ENCODE results near the gene TTC6. TPM values are rescaled to one million over a fixed set of nuclear protein-coding genes. Genes with fewer than 3 reads are reported as not detected.

TTC6 gene
- total RNA-seq, 2 donors from 2014 or later = 8.1 to 11.0 TPM

DNA sequence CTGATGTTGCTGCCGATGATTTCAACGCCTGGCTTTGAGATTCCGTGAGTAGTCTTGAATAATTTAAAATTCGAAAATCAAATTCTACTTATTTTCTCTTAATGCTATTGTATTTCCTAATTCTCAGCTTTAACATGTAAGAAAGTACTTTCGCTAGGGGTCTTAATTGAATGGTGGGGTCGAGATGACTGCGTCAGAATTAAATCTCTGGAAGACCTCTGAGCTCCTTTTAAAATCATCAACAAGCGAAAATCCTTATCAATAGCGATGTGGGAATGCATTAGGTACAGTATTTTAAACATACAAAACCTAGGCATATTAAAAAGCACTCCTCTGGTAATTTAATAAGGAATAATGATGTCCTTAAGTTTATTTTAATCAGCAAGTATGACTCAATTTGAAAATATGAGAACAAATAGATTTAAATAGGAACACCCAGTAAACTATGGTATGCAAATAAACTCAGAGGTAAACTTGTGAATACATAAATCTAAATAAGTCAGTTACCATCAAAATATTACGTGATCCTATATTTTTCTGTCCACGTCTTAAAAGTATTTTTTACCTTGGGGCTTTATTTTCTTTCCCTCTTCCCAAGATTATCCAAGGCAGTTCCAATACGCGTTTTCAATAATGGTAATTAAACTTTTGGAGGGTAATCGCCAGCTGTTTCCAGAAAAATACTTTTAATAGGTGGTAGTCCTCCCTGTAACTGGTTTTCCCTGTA, 1.8 kb upstream of the TTC6 start:
- 15 to 30% methylated on average over 7 to 9 of the region's 14 CpGs for WGBS, 2 experiments (ENCODE audit: insufficient coverage in 1 of 2, insufficient read length in 1 of 2)
- Mint-ChIP-seq H3K9me3 (no peaks in the 10 kb centered on the region), H3K27me3 (ENCODE audit: insufficient read depth) (peaks cover 79% of the 10 kb centered on the region), H3K4me3 (peak overlapping the region; percentile 69), H3K4me1 (peaks cover 37% of the 10 kb centered on the region), H3K27ac (peak overlapping the region; percentile 12), H3K36me3 (ENCODE audit: low read depth) (peaks cover 19% of the 10 kb centered on the region)
- Histone ChIP-seq H3K36me3 (ENCODE audit: control insufficient read depth, insufficient read depth, low read length) (no peaks in the 10 kb centered on the region), H3K9ac (ENCODE audit: extremely low read depth, low read length, poor library complexity, severe bottlenecking) (peak overlapping the region; percentile 52), H3K27ac (ENCODE audit: low read depth, low read length) (no peak overlapping the region), H3K27me3 (ENCODE audit: control insufficient read depth, insufficient read depth, low read length, poor library complexity, severe bottlenecking) (peaks cover 85% of the 10 kb centered on the region), H3K4me1 (ENCODE audit: control insufficient read depth, insufficient read depth, low read length) (peaks cover 2% of the 10 kb centered on the region), H3K4me3 (ENCODE audit: low read length) (peak overlapping the region; percentile 89), H3K9me3 (ENCODE audit: control insufficient read depth, low read length) (no peaks in the 10 kb centered on the region)
- TF ChIP-seq, protein P1, sequence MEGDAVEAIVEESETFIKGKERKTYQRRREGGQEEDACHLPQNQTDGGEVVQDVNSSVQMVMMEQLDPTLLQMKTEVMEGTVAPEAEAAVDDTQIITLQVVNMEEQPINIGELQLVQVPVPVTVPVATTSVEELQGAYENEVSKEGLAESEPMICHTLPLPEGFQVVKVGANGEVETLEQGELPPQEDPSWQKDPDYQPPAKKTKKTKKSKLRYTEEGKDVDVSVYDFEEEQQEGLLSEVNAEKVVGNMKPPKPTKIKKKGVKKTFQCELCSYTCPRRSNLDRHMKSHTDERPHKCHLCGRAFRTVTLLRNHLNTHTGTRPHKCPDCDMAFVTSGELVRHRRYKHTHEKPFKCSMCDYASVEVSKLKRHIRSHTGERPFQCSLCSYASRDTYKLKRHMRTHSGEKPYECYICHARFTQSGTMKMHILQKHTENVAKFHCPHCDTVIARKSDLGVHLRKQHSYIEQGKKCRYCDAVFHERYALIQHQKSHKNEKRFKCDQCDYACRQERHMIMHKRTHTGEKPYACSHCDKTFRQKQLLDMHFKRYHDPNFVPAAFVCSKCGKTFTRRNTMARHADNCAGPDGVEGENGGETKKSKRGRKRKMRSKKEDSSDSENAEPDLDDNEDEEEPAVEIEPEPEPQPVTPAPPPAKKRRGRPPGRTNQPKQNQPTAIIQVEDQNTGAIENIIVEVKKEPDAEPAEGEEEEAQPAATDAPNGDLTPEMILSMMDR (conservative IDR thresholded peaks at IDR 0.05) = no peak
- no peak for DNase-seq

DNA sequence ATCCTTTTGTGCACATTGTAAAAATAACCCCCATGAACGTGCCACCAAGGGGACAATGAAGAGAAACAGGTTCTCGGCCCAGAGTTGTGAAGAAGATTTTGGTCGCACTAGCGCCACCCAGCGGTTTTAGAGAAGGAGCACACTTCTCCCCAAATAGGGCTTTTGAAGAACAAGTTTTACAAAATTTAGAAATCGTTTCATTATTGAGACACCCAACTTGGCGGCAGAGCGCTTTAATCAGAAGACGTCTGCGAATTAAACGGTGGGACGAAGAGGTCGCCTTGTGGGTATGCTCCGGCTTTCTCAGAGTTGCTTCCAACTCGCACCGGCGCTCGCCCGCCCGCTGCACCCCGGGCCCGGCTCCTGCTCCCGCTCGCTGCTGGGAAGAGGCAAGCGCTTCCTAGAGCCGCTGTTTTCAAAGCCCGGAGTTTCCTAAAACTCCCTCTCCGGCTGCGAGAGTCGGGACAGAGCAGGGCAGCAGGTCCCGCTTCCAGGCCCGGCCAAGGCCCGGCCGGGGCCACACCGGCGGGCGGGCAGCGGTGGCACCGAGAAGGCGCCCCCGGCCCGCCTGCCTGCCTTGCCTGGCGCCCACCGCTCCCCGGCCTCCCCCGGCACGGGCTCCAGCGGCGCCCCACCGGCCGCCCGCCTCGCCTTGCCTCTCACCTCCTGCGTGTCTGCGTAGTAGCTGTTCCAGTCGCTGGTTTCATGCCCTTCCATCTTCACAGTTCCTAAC, 1.0 kb upstream of the TTC6 start:
- Mint-ChIP-seq H3K9me3 (no peaks in the 10 kb centered on the region), H3K4me1 (peaks cover 37% of the 10 kb centered on the region), H3K4me3 (peak overlapping the region; percentile 69), H3K27ac (peak overlapping the region; percentile 12), H3K36me3 (ENCODE audit: low read depth) (peaks cover 18% of the 10 kb centered on the region), H3K27me3 (ENCODE audit: insufficient read depth) (peaks cover 80% of the 10 kb centered on the region)
- peak overlapping the region; percentile 89 for H3K4me3 ChIP-seq (ENCODE audit: low read length)
- 0% methylated on average over 22 to 55 of the region's 56 CpGs for WGBS, 2 experiments (ENCODE audit: insufficient coverage in 1 of 2, insufficient read length in 1 of 2)
- peak overlapping the region; percentile 52 for H3K9ac ChIP-seq (ENCODE audit: extremely low read depth, low read length, poor library complexity, severe bottlenecking)
- no peaks in the 10 kb centered on the region for H3K36me3 ChIP-seq (ENCODE audit: control insufficient read depth, insufficient read depth, low read length)
- TF ChIP-seq, protein P1 (conservative IDR thresholded peaks at IDR 0.05) = peak; percentile 95
- peak; percentile 93 for DNase-seq
- H3K27me3 ChIP-seq (ENCODE audit: control insufficient read depth, insufficient read depth, low read length, poor library complexity, severe bottlenecking) = peaks cover 85% of the 10 kb centered on the region
- H3K27ac ChIP-seq (ENCODE audit: low read depth, low read length) = no peak overlapping the region
- no peaks in the 10 kb centered on the region for H3K9me3 ChIP-seq (ENCODE audit: control insufficient read depth, low read length)
- H3K4me1 ChIP-seq (ENCODE audit: control insufficient read depth, insufficient read depth, low read length) = peaks cover 2% of the 10 kb centered on the region

DNA sequence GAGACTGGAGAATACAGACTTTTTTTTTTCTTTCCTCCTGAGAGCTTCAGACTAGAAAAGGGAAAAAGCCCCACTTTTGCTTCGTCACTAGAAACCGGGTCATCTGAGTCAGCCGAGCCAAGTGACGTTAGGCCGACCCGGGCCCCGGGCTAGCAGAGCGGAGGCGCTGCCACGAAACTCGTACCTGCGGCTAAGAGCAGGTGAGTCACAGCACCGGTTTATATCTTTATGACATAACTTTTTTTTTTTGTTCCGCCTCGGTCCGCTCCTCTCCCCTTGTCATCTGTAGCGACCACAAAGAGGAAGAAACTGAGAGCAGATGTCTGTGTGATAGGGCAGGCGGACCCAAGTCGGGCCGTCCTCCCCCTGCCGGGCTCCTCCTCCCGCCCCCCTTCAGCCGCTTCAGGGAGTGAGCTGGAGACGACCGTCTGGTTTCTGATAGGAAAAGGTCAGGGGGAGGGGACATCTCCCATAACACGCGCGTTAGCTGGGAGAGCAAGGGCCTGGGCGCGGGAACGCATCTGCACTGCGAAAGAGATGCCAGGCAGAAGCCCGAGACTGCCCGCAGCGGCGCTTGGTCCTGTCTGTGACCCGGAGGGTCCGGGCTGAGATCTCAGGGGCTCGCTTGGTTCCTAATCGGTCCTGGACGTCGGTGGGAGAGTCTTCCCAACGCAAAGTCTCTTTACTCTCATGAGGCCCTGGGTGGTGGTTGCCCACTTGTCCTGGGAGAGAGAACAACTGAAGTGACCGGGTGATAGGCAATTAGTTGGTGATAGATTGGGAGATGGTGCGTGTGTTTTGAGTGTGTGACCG, 586 bp downstream of the TTC6 start:
- peak; percentile 83 for DNase-seq
- Histone ChIP-seq H3K9ac (ENCODE audit: extremely low read depth, low read length, poor library complexity, severe bottlenecking) (peak overlapping the region; percentile 56), H3K27me3 (ENCODE audit: control insufficient read depth, insufficient read depth, low read length, poor library complexity, severe bottlenecking) (peaks cover 85% of the 10 kb centered on the region), H3K36me3 (ENCODE audit: control insufficient read depth, insufficient read depth, low read length) (no peaks in the 10 kb centered on the region), H3K27ac (ENCODE audit: low read depth, low read length) (no peak overlapping the region), H3K4me3 (ENCODE audit: low read length) (peak overlapping the region; percentile 79), H3K4me1 (ENCODE audit: control insufficient read depth, insufficient read depth, low read length) (no peaks in the 10 kb centered on the region), H3K9me3 (ENCODE audit: control insufficient read depth, low read length) (no peaks in the 10 kb centered on the region)
- peaks cover 83% of the 10 kb centered on the region for H3K27me3 Mint-ChIP-seq (ENCODE audit: insufficient read depth)
- TF ChIP-seq, protein P1 (conservative IDR thresholded peaks at IDR 0.05) = no peak
- H3K4me3 Mint-ChIP-seq = peak overlapping the region; percentile 69
- H3K36me3 Mint-ChIP-seq (ENCODE audit: low read depth) = peaks cover 7% of the 10 kb centered on the region
- peaks cover 37% of the 10 kb centered on the region for H3K4me1 Mint-ChIP-seq
- peak overlapping the region; percentile 98 for H3K27ac Mint-ChIP-seq
- H3K9me3 Mint-ChIP-seq = no peaks in the 10 kb centered on the region
- WGBS, 2 experiments (ENCODE audit: insufficient coverage in 1 of 2, insufficient read length in 1 of 2) = 2% methylated on average over 19 to 46 of the region's 46 CpGs

Data from endodermal cell (in vitro differentiated cells).